NCI-H1694 treated with DMSO at 0.1 percent for 48 hours (cell line): ENCODE measurements around the gene ISOC1.

ENCODE experiments used
- DNase-seq: peaks from one replicate; lab custom pipeline; 2025; lab: John Stamatoyannopoulos, UW

Gene ISOC1

GRCh38 chr5:129094087-129094923 is at the start of gene ISOC1:
TSS of gene ISOC1 (plus strand) at chr5:129094749. CDS start at chr5:129094767, 18 bp downstream.
- DNase-seq, result peak; percentile 63

- DNase-seq, result no peak
These were observed 48.4 kb upstream of the ISOC1 start for GRCh38 chr5:129046151-129046550.

- DNase-seq, result no peak
These were observed 46.0 kb upstream of the ISOC1 start for GRCh38 chr5:129048509-129048908.

GRCh38 chr5:129049126-129049799 is 45.3 kb upstream of the ISOC1 start:
- DNase-seq, result no peak

- no peak for DNase-seq
These were observed 43.3 kb upstream of the ISOC1 start for GRCh38 chr5:129051283-129051682.

- DNase-seq, result no peak
These were observed 41.1 kb upstream of the ISOC1 start for GRCh38 chr5:129053438-129053837.

GRCh38 chr5:129057329-129057728 is 37.2 kb upstream of the ISOC1 start:
- no peak for DNase-seq

- DNase-seq, result no peak
These were observed 32.7 kb upstream of the ISOC1 start for GRCh38 chr5:129061849-129062248.

GRCh38 chr5:129063483-129064113 is 31.0 kb upstream of the ISOC1 start:
- peak; percentile 42 for DNase-seq

- no peak for DNase-seq
These were observed 28.8 kb upstream of the ISOC1 start for GRCh38 chr5:129065721-129066120.

GRCh38 chr5:129067745-129068144 is 26.8 kb upstream of the ISOC1 start:
- no peak for DNase-seq

- DNase-seq, result no peak
These were observed 25.3 kb upstream of the ISOC1 start for GRCh38 chr5:129069292-129069691.

GRCh38 chr5:129073111-129073510 is 21.4 kb upstream of the ISOC1 start:
- DNase-seq, result no peak

- peak; percentile 69 for DNase-seq
These were observed 19.6 kb upstream of the ISOC1 start for GRCh38 chr5:129074903-129075302.

GRCh38 chr5:129077433-129078075 is 17.0 kb upstream of the ISOC1 start:
- DNase-seq, result no peak

GRCh38 chr5:129078247-129078646 is 16.3 kb upstream of the ISOC1 start:
- DNase-seq, result no peak

GRCh38 chr5:129078660-129079059 is 15.9 kb upstream of the ISOC1 start:
- DNase-seq, result no peak

GRCh38 chr5:129079496-129079895 is 15.1 kb upstream of the ISOC1 start:
- no peak for DNase-seq

- DNase-seq, result no peak
These were observed 13.8 kb upstream of the ISOC1 start for GRCh38 chr5:129080766-129081165.

- no peak for DNase-seq
These were observed 12.1 kb upstream of the ISOC1 start for GRCh38 chr5:129082225-129083136.
